GM18867 (cell line): ENCODE measurements around the gene ALDH3B1.
"Not testable (repeated sequence)": the region's sequence is repeated elsewhere in the genome, so short reads cannot be mapped to it uniquely, and the experiment has no call there.

Source experiments
- ATAC-seq: cut with Tn5 transposase; IDR thresholded peaks from one replicate; pipeline ENCODE4 v1.9.1; 2021; ENCODE audit warnings: mild to moderate bottlenecking, moderate library complexity; ENCODE audit not compliant: unreplicated experiment

Gene ALDH3B1, protein sequence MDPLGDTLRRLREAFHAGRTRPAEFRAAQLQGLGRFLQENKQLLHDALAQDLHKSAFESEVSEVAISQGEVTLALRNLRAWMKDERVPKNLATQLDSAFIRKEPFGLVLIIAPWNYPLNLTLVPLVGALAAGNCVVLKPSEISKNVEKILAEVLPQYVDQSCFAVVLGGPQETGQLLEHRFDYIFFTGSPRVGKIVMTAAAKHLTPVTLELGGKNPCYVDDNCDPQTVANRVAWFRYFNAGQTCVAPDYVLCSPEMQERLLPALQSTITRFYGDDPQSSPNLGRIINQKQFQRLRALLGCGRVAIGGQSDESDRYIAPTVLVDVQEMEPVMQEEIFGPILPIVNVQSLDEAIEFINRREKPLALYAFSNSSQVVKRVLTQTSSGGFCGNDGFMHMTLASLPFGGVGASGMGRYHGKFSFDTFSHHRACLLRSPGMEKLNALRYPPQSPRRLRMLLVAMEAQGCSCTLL

DNA sequence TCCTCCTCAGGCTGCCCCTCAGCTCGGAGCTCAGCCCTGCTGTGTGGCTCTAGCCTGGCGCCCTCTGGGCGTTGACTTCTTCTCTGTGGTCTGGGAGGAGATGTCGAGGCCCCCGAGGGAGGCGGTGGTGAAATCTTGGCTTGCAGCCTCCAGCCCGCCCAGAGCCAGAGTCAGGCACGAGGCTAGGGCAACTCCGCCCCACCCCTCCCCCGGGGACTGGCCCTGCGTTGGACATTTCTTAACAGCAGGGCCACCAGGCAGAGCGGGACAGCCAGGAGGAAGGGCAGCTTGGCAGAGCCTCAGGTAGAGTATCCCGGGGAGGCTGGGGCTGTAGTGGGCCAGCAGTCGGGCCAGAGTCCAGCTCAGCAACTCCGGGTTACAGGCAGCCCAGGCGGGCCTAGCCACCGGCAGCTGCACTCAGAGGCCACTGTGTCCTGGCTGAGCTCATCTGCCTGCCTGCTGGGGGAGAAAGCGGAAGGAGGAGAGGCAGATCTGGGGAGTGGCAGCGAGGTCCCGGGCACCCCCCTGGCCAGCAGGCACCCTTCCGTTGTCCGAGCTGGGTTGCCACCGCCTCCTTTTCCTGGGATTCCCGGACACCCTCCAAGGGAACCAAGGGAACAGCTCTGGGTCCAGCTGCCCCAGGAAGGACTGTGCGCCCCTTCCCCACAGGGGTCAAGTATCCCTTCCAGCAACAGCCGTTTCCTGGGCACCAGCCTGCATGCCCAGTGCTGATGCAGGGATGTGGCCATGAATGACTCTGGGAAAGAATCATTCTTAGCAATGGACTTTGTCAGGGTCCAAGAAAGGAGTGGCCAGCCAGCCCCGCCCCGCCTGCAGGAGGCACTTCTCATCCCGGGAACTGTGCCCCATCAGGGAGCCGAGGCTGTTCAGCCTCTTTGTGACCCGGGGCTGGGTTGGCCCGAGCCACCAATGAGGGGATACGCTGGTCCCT is at the start of gene ALDH3B1:
ALDH3B1 (plus strand) TSS at position 238 of the 952 bp plus-strand sequence. CDS start 4,971 bp downstream, outside the sequence.
- ATAC-seq = no peak

GRCh38 chr11:67963217-67963616 is 46.9 kb upstream of the ALDH3B1 start:
- not testable (repeated sequence) for ATAC-seq

- ATAC-seq = not testable (repeated sequence)
Observed at GRCh38 chr11:67963879-67964278, 46.2 kb upstream of the ALDH3B1 start.

GRCh38 chr11:67964746-67965145 is 45.4 kb upstream of the ALDH3B1 start:
- not testable (repeated sequence) for ATAC-seq

- not testable (repeated sequence) for ATAC-seq
Observed at GRCh38 chr11:67965830-67966348, 44.2 kb upstream of the ALDH3B1 start.

DNA sequence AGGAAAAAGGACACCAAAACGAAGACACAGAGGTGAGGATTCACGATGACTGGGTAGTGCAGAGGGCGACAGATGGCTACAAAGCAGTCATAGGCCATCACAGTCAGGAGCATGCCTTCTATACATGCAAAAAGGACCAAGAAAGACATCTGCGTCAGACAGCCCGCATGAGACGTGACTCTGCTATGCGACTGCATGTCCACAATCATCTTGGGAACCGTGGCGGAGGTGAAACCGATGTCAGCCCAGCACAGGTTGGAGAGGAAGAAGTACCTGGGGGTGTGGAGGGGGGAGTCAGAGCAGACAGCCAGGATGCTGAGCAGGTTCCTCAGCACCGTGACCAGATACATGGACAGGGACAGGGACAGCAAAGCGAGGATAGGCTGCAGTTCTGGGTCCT is 35.4 kb upstream of the ALDH3B1 start:
- ATAC-seq = not testable (repeated sequence)

DNA sequence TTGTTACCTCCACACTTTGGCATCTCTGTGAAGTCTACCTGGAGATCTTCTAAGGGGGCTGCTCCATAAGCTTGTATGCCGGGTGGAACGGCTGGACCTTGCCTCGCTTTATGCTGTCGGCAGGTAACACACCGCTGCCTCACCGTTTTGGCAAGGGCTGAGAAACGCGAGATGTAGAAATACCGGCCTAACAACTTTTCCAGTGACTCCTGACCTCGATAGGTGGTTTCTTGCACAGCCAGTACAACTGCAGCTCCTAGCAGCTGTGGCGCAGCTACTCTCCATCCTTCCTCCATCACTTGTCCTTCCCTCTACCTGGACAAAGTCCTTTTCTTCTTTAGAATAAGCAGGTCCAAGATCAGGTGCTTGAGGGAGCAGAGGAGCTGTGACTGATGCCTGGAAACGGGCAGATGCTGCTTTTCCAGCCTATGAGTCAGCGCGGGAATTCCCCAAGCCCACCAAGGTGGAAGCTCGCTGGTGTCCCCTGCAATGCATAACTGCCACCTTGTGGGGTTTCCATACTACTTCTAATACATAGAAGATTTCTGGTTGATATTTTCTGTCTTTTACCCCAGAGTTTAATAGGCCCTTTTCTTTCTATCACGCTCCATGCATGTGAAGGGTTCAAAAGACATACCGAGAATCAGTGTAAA is 31.2 kb upstream of the ALDH3B1 start:
- ATAC-seq = not testable (repeated sequence)

DNA sequence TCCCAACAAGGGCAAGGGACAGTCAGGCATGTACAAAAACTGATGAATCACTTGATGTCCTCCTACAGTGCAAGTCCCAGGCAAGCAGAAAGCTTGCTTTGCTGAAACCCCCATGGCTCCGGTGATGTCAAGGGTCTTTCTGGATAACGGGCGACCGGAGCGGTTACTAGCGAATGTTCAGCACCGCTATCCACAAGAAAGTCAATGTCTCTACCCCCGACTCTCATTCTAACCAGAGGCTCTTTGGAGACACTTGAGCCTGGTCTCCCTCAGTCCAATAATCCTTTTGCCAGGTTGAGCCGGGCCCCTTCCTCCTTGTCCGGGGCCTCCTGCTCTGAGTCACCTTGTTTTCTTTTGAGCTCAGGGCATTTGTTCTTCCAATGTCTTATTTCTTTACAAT is 28.9 kb upstream of the ALDH3B1 start:
- ATAC-seq = not testable (repeated sequence)

- ATAC-seq = not testable (repeated sequence)
Observed at GRCh38 chr11:67982255-67982857, 27.8 kb upstream of the ALDH3B1 start.

DNA sequence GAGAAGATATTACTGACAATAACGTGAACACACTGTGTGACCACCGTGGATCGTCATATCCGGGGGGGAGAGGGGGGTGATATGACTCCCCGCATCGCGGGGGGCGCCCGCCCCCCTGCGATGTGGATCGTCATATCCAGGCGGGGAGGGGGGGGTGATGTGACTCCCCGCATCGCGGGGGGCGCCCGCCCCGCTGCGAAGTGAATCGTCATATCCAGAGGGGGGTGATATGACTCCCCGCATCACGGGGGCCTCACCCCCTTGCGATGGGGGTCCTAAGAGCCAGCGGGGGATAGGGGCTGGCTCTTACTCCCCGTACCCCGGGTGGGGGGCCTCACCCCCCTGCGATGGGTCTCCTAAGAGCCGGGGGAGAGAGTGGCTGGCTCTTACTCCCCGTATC is 26.2 kb upstream of the ALDH3B1 start:
- no peak for ATAC-seq

DNA sequence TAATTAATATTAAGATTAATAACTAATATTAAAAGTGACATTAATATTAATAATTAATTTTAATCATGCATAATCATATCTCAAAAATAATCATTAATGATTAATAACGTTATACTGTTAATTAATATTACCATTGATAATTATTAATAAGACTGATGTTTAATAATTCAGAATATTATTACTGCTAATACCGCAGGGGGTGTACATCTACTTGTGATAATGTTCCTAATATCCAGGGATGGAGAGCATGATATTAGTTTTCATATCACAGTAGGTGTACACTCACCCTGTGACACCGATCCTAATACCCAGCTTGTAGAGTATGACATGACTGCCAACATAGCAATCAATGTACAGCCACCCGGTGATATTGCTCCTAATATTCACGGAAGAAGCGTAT is 24.8 kb upstream of the ALDH3B1 start:
- ATAC-seq = not testable (repeated sequence)

DNA sequence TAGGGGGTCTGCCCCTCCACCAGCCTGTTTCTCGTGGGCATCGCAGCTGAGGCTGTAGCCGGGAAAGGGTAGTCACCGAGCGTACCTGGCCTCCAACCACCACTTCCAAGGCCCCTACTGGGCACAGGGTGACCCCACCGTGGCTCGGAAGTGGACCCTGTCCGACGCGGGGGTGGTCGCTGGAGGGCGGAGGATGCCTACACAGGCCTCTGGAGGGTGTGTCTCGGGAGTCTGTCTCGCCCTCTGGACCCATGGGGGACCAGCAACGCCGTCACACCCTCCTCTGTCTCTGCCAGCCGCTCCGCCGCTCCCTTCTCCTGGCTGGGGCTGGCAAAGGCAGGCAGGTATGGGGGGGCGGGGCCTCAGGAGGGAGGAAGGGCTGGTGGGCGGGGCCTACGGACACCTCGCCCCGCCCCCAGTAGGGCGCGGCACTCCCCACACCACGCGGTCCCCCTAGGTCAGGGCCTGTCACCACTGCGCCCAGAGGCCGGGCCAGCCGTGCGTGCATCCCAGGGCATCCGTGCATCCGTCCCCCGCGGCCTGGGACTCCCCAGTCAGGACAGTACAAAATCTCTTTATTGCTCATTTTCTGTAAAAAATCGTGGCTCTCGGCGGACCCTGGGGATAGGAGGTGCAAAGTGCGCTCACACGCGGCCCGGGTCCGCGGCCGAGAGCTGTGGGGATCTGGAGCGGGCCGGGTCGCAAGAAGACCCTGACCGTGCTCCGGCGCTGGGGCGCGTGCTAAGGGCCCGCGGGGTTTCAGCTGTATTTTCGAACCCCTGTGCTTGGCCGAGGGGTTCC is 19.4 kb upstream of the ALDH3B1 start:
- ATAC-seq = not testable (repeated sequence)

DNA sequence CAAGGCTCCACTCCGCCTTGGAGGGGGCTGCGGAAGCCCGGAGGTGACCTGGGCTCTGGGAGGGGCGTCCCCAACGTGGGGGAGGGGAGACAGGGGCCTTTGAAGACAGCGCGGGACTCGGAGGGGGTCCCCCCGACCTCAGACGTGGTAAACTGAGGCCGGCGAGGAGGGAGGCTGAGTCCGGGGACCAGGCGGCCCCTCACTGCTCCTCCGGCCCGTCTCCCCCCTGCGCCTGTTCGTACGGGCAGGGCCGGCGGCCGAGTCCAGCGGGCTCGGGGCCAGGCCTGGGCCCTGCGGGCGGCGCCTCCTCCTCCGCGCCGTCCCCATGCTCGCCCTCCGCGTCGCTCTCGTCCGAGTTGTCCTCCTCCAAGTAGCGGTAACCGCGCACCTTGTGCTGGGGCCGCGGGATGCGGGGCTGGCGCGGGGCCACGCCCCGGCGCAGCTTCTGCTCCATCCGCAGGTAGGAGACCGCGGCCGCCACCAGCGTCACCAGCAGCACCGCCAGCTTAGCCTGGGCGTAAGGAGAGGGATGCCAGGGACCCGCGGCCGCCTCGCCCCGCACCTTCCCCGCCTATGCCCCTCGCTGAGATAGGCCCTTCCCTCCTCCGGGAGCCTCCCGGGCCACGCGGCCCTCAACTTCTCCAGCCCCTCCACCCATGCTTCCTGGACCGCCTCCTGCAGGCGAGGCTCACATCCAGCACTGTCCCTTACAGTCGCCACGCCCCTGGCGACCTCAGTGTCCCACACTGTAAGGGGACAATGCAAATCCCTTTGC is 18.6 kb upstream of the ALDH3B1 start:
- not testable (repeated sequence) for ATAC-seq

DNA sequence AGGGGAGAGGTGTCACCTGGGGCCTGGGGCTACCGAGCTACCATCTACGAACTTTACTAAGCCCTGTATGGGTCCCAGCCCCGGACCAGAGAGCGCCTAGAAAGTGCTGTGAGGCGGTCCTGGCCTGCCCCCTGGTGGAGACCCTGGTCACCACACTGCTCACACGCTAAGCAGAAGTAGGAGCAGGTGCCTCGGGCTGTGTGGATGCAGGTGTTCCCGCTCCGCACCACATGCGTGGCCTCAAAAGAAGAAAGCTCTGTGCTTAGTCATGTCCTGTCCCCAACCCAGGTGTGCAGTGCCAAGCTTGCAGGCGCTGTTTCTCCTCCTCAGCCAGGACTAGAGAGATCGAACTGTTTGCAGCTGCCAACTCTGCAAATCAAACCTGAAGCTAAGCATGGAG is 16.3 kb upstream of the ALDH3B1 start:
- ATAC-seq = not testable (repeated sequence)

GRCh38 chr11:67994387-67994786 is 15.7 kb upstream of the ALDH3B1 start:
- ATAC-seq = not testable (repeated sequence)

GRCh38 chr11:67995129-67995528 is 15.0 kb upstream of the ALDH3B1 start:
- ATAC-seq = not testable (repeated sequence)

DNA sequence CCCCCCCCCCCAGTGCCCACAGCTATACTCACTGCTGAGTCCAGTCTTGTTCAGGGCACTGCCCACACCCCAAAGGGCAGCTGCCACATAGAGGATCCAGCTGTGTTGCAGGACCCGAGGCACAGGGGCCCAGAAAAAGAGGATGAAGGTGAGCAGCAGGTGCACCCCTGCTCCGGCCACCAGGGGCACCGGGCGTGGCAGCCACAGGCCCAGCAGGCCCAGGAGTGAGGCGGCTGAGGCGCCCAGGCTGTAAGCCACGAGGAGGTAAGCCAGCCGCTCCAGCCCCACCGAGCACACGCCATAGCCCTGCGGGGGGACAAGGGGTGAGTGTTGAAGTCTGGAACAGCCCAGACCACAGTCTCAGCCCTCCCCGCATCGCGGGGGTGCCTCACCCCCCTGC is 14.5 kb upstream of the ALDH3B1 start:
- not testable (repeated sequence) for ATAC-seq

- ATAC-seq = no peak
Observed at GRCh38 chr11:67996051-67996450, 14.1 kb upstream of the ALDH3B1 start.
